ENCODE data around the gene FGF6.

- TF ChIP-seq FOXM1 (IDR thresholded peaks at IDR 0.05; ENCODE audit: borderline replicate concordance) (no peak), BHLHE40 (IDR thresholded peaks at IDR 0.05; ENCODE audit: borderline replicate concordance) (no peak), CTBP1 (IDR thresholded peaks at IDR 0.05; ENCODE audit: borderline replicate concordance) (no peak), SUZ12 (IDR thresholded peaks at IDR 0.05) (no peak), HDGF (IDR thresholded peaks at IDR 0.05; ENCODE audit: borderline replicate concordance) (no peak)
These were observed 2.8 kb upstream of the FGF6 start for GRCh38 chr12:4448371-4448940.
